ENCODE measurements around the gene FGFBP2. TPM values are rescaled to one million over a fixed set of nuclear protein-coding genes. Genes with fewer than 3 reads are reported as not detected.

FGFBP2 gene
- total and polyA plus RNA-seq, 2 experiments from 2014 or later, result 0.18 to 0.56 TPM

GRCh38 chr4:15914736-15915135, 48.2 kb downstream of the FGFBP2 start (continued):
- TF ChIP-seq ZNF331 (CRISPR knock-in tag; IDR thresholded peaks at IDR 0.05; ENCODE audit: low read depth) (no peak), CTCF (conservative IDR thresholded peaks at IDR 0.05; ENCODE audit: low read depth in 2 of 2) (no peak), NANOG (IDR thresholded peaks at IDR 0.05; ENCODE audit: borderline replicate concordance) (no peak), ZNF462 (CRISPR knock-in tag; IDR thresholded peaks at IDR 0.05) (no peak)

GRCh38 chr4:15914291-15914690, 48.7 kb downstream of the FGFBP2 start:
- no peak for ATAC-seq
- peaks cover 6% of the 10 kb centered on the region for H3K36me3 Mint-ChIP-seq (ENCODE audit: low read depth)
- Histone ChIP-seq H3K9me2 (ENCODE audit: insufficient read depth) (no peaks in the 10 kb centered on the region), H4K20me1 (replicated peaks; ENCODE audit: insufficient read depth) (no peaks in the 10 kb centered on the region), H3K4me2 (no peak overlapping the region), H3K4me1 (ENCODE audit: insufficient read depth) (no peaks in the 10 kb centered on the region), H3K4me3 (no peak overlapping the region), H2AFZ (no peak overlapping the region), H3K27ac (ENCODE audit: low read depth) (no peak overlapping the region), H3F3A (replicated peaks; ENCODE audit: low read depth) (no peaks in the 10 kb centered on the region), H3K27me3 (ENCODE audit: insufficient read depth) (no peaks in the 10 kb centered on the region), H3K36me3 (ENCODE audit: insufficient read depth) (peaks cover 5% of the 10 kb centered on the region; the same call in 1 of the 2 replicates), H3K79me2 (replicated peaks; ENCODE audit: insufficient read depth) (no peaks in the 10 kb centered on the region)
- peaks cover 8% of the 10 kb centered on the region for H3K27me3 Mint-ChIP-seq (ENCODE audit: insufficient read depth, low read depth, poor library complexity)
- no peaks in the 10 kb centered on the region for H3K4me1 Mint-ChIP-seq
- H3K9me3 Mint-ChIP-seq, result peaks cover 19% of the 10 kb centered on the region
- no peak overlapping the region for H3K4me3 Mint-ChIP-seq
- DNase-seq (ENCODE audit: low spot score), result no peak
- H3K27ac Mint-ChIP-seq, result no peak overlapping the region
- no peak for TF ChIP-seq EZH2phosphoT487 (IDR thresholded peaks at IDR 0.05; ENCODE audit: unreplicated experiment)
- TF ChIP-seq ETS1 (IDR thresholded peaks at IDR 0.05), result no peak
- TF ChIP-seq ZNF331 (CRISPR knock-in tag; IDR thresholded peaks at IDR 0.05; ENCODE audit: low read depth), result no peak
- TF ChIP-seq JUNB (IDR thresholded peaks at IDR 0.05; ENCODE audit: unreplicated experiment), result no peak
- no peak for TF ChIP-seq ZNF462 (CRISPR knock-in tag; IDR thresholded peaks at IDR 0.05)
